ENCODE results near the gene MAP3K20.
"Not testable (repeated sequence)": the region's sequence is repeated elsewhere in the genome, so short reads cannot be mapped to it uniquely, and the experiment has no call there.

The MAP3K20 gene

GRCh38 chr2:173126819-173127218 is 51.2 kb downstream of the MAP3K20 start:
- DNase-seq (ENCODE audit: low read depth) = no peak

- DNase-seq (ENCODE audit: low read depth) = not testable (repeated sequence)
These were observed 52.5 kb downstream of the MAP3K20 start for GRCh38 chr2:173128132-173128531.

- DNase-seq (ENCODE audit: low read depth) = no peak
These were observed 55.1 kb downstream of the MAP3K20 start for GRCh38 chr2:173130496-173131465.

DNA sequence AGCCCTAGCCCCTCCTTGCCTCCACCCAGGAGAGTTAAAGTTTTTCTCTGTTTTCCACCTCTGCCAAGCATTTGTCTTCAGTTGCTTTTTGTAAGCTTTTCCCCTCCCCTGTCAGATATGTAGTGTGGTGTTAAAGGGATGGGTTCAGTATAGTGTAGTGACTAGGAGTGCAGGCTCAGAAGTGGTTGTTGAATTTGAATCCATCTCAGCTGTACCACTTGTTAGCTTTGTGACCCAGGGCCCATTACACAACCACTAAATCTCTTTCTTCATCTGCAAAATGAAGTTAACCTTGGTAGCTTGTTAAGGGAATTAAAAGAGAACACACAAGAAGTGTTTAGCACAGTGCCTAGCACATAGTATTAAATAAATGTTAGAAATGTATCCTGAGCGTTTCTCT is 56.9 kb downstream of the MAP3K20 start:
- DNase-seq (ENCODE audit: low read depth) = no peak

DNA sequence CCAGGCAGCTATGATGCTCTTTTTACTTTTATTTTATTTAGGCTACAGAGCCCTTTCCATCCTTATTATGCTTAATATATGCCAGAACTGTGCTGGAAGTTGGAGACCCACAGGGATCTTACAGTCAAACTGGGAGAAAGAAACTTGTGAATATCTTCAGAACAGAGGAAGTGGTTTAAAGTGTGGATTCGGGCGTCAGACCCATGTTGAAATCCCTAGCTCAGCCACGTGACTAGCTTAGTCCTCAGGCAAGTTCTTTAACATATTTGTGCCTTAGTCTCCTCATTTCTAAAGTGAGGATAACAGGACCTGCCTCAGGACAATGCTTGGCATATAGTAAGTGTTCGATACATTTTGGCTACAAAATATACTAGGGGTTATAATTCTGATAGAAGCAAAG is 59.1 kb downstream of the MAP3K20 start:
- DNase-seq (ENCODE audit: low read depth) = no peak

- no peak for DNase-seq (ENCODE audit: low read depth)
These were observed 60.4 kb downstream of the MAP3K20 start for GRCh38 chr2:173136067-173136466.

DNA sequence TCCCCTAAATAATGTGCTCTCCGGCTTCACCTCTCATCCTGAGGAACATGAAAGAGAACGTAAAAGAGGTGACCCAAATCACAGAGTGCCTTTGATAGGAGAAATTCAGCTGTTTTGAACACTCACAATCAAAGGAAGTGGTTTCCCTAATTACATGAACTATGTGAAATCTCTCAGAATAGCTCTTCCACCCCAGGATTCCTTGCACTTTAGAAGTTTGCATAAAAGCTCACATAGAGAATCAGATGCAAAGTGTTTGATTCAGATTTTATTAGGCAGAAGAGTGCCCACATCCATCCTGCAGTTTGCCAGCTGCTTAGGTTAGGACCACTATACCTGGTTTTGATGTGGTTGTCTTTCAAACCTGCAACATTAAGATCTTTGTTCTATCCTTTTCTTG is 61.0 kb downstream of the MAP3K20 start:
- DNase-seq (ENCODE audit: low read depth) = no peak

DNA sequence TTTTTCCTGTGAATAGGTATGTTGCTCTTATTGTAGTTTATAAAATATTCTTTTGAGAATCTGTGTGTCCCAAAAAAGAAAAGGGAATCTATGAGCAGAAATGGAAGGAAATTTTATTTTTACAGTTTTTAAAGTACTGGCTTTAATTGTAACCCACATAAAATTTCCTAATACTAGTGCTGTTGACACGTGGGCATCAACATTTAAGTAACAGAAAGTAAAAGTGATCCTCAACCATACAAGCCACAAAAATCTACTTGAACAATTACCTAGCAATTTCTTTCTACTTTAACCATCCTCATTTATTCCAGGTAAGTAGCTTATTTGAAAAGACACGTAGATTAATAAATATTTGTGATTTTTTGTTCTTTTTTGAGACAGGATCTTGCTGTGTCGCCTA is 62.0 kb downstream of the MAP3K20 start:
- no peak for DNase-seq (ENCODE audit: low read depth)

GRCh38 chr2:173138962-173139361 is 63.3 kb downstream of the MAP3K20 start:
- DNase-seq (ENCODE audit: low read depth) = no peak

DNA sequence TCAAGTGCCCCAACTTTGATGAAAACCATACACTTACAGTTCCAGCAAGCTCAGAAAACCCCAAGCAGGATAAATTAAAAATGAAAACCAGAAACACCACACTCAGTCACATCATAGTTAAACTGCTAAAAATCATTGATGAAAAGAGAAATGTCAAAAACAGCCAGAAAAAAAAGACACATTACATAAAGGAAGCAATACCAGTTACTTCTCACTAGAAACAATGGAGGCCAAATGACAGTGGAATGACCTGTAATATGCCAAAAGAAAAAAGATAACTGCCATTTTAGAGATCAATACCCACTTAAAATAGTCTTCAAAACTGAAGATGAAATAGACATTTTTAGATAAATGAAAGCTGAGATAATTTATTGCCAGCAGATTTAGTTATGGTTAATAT is 66.0 kb downstream of the MAP3K20 start:
- no peak for DNase-seq (ENCODE audit: low read depth)

- no peak for DNase-seq (ENCODE audit: low read depth)
These were observed 69.8 kb downstream of the MAP3K20 start for GRCh38 chr2:173145454-173145853.

GRCh38 chr2:173146590-173146989 is 70.9 kb downstream of the MAP3K20 start:
- no peak for DNase-seq (ENCODE audit: low read depth)

GRCh38 chr2:173148520-173148919 is 72.9 kb downstream of the MAP3K20 start:
- no peak for DNase-seq (ENCODE audit: low read depth)

- DNase-seq (ENCODE audit: low read depth) = peak; percentile 35
These were observed 73.8 kb downstream of the MAP3K20 start for GRCh38 chr2:173149491-173149890.

DNA sequence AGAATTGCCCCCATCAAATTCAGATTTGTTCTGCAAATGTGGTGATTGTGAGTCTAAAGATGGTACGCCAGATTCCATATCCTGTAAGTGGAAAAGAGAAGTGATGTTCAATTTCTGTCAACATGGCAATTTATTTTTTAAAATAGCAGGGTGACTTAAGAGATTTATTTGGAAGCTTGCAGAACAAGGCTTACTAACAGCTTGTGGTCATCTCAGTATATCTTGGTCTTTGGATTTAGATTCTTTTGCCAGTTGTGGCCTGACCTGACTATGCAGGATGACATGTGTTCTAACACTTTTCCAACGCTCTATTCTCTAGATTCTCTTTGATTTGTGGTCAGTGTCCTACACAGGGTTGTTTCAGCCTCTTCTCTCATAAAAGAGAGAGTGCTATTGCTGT is 74.4 kb downstream of the MAP3K20 start:
- no peak for DNase-seq (ENCODE audit: low read depth)

- DNase-seq (ENCODE audit: low read depth) = no peak
These were observed 75.3 kb downstream of the MAP3K20 start for GRCh38 chr2:173150963-173151362.

- DNase-seq (ENCODE audit: low read depth) = no peak
These were observed 76.2 kb downstream of the MAP3K20 start for GRCh38 chr2:173151671-173152401.

- no peak for DNase-seq (ENCODE audit: low read depth)
These were observed 77.7 kb downstream of the MAP3K20 start for GRCh38 chr2:173153301-173153885.

DNA sequence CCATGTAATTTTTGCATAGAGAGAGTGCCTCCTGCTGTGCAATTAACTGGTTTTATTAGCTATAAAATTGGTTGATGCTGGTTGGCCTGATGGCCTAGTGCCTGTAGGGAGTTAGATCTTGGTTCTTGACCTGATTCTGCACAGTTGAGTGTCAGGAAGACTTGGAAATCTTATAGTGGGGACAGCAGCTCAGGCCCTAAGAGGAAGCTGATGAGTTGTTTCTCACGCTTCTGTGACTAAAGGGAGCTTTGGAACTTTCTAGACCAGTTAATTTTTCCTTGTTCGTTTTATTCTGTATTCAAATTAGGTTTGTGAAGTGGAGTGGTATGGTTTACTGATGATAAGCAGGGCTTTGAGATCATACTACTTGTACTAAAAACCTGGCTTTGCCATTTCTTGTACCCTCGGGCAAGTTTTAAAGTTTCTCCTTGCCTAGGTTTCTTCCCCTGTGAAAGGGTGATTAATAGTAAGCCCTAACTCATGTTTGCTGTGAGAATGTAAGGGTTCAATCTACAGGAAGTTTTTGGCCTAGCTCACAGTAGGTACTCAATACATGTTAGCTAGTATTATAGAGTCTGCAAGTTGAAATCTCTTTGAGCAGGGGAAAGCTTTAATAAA is 82.1 kb downstream of the MAP3K20 start:
- DNase-seq (ENCODE audit: low read depth) = no peak

DNA sequence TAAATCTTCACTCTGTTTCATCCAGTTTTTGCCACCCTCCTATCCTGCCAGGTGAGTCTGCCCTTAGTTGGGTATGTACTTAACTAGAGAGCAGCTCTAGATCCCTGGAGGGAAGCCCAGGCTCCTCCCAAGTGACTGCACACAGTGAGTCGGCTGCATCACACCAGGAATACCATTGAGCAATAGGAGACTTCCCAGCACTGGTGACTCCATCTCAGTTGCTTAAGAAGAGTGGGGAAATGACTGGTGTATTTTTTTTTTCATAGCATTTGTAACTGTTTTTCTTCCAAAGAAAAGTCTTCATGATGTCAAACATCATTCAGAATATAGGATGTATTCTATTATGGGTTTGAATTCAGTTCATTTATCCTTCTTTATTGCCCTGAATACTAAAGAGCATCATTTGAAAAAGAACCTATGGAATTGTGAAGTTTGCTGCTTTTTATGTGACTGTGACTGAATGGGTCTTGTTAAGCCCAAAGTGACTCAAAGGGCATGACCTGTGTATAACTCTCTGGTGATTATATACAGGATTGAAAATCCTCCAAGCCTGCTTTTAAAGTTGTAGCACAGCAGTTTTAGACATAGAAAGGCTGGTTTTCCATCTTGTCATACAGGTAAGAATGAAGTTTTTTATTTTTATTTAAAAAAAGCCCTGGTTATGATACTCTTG is 84.3 kb downstream of the MAP3K20 start:
- no peak for DNase-seq (ENCODE audit: low read depth)

- DNase-seq (ENCODE audit: low read depth) = no peak
These were observed 85.0 kb downstream of the MAP3K20 start for GRCh38 chr2:173160618-173161017.

GRCh38 chr2:173161040-173161439 is 85.4 kb downstream of the MAP3K20 start:
- DNase-seq (ENCODE audit: low read depth) = no peak

All from stimulated activated CD8-positive, alpha-beta memory T cell treated with anti-CD3 and anti-CD28 coated beads, Interleukin-4, amount 100 ng/mL, for 24 hours (primary cell).